Measurements from ENCODE around the gene IL1RAPL1.

- no peak for TF ChIP-seq EZH2 (IDR thresholded peaks at IDR 0.05; ENCODE audit: borderline replicate concordance, insufficient read depth, low read length, poor library complexity, severe bottlenecking)
- TF ChIP-seq CTCF (IDR thresholded peaks at IDR 0.05; ENCODE audit: poor library complexity, severe bottlenecking): no peak
- no peak for TF ChIP-seq REST (IDR thresholded peaks at IDR 0.05; ENCODE audit: borderline replicate concordance)
- TF ChIP-seq RAD21 (conservative IDR thresholded peaks at IDR 0.05): no peak
- TF ChIP-seq EP300 (conservative IDR thresholded peaks at IDR 0.05; ENCODE audit: poor library complexity, severe bottlenecking): no peak
- no peak for TF ChIP-seq MXI1 (conservative IDR thresholded peaks at IDR 0.05; ENCODE audit: poor library complexity, severe bottlenecking)
- no peak for TF ChIP-seq POLR2AphosphoS5 (IDR thresholded peaks at IDR 0.05)
- no peak for TF ChIP-seq TAF1 (IDR thresholded peaks at IDR 0.05; ENCODE audit: low read depth)
Observed at GRCh38 chrX:29275928-29276327, 688.7 kb downstream of the IL1RAPL1 start.
